Kidney capillary endothelial cell (primary cell): ENCODE results near the gene HOXD10.

ENCODE experiments used
- DNase-seq: peaks from one replicate; pipeline ENCODE4 v3.0.0-alpha.2; 2018; ENCODE audit warnings: low spot score

The HOXD10 gene

DNA sequence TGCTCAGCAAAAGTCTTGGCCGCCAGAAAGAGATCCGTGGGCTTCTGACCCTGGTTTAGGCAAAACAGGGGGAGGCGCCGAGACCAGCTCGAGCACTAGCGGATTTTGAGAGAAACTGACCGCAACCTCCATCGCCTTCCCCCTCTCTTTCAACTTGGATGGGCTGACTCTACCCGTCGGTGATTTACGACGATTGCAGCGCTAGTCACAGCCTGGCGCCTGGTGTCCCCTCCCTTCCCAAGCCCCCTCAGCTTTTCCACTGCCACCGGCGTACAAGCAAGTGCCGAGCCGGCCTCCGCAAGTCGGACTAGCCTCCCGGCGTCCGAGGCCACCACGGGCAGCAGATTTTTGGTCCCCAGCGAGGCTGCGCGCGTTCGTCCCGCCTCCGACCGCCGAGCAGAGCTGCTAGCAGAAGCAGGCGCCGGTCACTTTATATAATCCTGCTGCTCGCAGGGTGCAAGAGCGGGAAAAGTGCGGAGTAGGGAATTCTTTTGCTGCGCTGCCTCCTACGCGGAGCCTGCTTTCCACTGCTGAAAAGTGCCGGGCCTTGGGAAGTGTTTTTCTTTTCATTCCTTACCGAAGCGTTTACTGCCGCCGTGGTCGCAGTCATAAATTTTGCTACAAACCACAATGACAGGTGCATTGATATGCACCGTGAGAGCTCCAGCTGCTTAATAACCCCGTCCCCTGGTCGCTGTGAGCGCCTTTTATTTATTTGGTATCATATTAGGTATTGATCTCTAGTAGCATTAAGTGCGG is 48.2 kb downstream of the HOXD10 start:
- DNase-seq = no peak

DNA sequence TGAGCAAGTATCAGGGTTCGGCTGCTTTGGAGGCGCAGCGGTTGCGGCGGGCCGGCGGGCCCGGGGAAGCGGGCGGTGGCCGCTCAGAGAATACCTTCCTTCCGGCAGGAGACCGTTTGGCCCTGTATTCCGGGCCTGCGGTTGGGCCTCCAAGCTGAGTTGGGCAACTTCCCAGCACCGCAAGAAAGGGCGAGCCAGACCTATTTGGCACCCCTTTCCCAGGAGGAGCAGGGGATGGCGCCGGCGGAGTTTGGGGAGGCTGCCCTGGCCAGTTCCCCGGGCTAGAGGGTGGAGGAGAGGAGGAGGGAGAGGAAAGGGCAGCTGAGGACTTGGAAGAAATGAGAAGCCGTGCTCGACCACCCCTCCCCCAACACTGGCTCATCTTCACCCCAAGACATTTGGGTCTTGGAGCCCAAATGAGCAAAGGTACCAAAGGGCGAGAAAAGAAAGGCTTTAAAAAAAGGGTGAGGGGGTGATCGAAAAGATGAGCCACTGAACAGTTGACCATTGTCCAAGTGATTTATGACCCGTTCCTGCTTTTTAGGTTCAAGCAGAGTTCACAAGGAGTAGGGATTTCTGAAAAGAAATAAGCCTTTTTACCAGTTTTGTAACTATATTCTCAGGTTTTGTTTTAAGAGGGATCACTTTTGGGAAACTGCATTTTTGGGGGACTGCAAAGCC is 48.9 kb downstream of the HOXD10 start:
- no peak for DNase-seq

DNA sequence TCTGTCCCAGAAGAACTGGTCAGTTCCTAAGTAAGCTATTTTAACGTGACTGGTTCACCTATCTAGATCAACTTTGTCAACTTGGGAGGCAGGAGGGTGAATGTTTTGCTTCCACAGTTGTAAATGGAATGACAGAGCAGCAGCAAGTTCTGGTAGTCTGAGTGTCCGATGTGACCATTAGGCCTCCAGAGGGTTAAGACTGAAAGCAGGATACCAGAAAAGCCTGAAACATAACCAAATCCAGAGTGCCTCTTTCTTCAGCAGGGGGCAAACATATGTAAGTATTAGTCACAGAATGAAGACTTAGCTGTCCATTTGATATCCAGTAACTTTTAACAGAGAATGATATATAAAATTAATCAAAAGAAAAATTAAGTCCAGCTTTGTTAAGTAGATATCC is 49.7 kb downstream of the HOXD10 start:
- no peak for DNase-seq

DNA sequence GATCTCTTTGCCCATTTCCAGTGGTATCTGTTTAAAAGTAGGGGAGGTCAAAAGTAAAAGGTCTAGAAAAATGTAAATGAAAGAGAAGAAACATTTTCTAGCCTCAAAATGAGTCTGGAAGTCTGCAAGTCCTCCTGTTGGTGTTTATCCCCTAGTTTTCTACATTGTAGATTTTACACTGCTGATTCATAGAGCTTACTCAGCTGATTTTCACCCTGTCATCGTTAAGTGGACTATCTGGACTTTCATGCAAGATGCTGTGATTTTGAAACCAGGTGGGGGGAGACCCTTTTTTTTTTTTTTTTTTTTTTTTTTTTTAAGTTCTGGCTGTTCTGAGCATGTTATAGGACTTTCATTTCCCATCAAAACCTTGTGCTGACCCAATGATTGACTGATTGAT is 50.8 kb downstream of the HOXD10 start:
- DNase-seq = no peak

DNA sequence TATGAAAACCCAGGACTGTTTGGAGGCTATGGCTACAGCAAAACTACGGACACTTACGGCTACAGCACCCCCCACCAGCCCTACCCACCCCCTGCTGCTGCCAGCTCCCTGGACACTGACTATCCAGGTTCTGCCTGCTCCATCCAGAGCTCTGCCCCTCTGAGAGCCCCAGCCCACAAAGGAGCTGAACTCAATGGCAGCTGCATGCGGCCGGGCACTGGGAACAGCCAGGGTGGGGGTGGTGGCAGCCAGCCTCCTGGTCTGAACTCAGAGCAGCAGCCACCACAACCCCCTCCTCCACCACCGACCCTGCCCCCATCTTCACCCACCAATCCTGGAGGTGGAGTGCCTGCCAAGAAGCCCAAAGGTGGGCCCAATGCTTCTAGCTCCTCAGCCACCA is 52.6 kb downstream of the HOXD10 start:
- DNase-seq = no peak
